ENCODE results near the gene IGFBP6. TPM values are rescaled to one million over a fixed set of nuclear protein-coding genes. Genes with fewer than 3 reads are reported as not detected.

The IGFBP6 gene
- total RNA-seq, 1 experiment from 2014 or later: 11.5 TPM

- H3K9me3 ChIP-seq (replicated peaks): no peaks in the 10 kb centered on the region
- H3K36me3 ChIP-seq: no peaks in the 10 kb centered on the region
- DNase-seq: no peak
- H3K4me3 ChIP-seq: no peak overlapping the region
- no peak overlapping the region for H3K27ac ChIP-seq
- H3K4me1 ChIP-seq: peaks cover 21% of the 10 kb centered on the region
- H3K27me3 ChIP-seq: no peaks in the 10 kb centered on the region
These were observed 33.5 kb upstream of the IGFBP6 start for GRCh38 chr12:53063708-53064612.

- Histone ChIP-seq H3K27ac (no peak overlapping the region), H3K36me3 (no peaks in the 10 kb centered on the region), H3K4me1 (peaks cover 21% of the 10 kb centered on the region), H3K27me3 (no peaks in the 10 kb centered on the region), H3K4me3 (no peak overlapping the region), H3K9me3 (replicated peaks) (no peaks in the 10 kb centered on the region)
- DNase-seq: no peak
These were observed 32.6 kb upstream of the IGFBP6 start for GRCh38 chr12:53064613-53065436.

DNA sequence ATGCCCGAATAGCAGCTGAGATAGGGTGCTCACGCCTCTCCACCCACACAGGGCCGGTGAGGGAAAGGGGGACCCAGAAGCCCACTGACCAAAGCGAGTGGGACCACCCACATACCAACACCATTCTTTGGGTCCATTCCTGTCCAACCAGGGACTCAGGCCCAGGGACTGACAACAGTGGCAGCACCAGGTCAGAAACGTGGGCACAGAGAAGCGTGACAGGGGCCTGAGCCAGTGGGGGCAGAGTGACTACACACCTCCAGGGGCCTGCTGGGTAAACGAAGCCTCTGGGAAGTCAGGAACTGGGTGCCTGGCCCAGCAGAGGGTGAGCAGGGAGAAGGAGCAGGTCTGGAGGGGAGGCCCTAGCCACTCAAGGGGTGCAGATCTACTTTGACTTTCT lies 32.0 kb upstream of the IGFBP6 start:
- DNase-seq: no peak
- Histone ChIP-seq H3K4me3 (no peak overlapping the region), H3K36me3 (no peaks in the 10 kb centered on the region), H3K27ac (no peak overlapping the region), H3K27me3 (no peaks in the 10 kb centered on the region), H3K4me1 (peaks cover 21% of the 10 kb centered on the region), H3K9me3 (replicated peaks) (no peaks in the 10 kb centered on the region)

DNA sequence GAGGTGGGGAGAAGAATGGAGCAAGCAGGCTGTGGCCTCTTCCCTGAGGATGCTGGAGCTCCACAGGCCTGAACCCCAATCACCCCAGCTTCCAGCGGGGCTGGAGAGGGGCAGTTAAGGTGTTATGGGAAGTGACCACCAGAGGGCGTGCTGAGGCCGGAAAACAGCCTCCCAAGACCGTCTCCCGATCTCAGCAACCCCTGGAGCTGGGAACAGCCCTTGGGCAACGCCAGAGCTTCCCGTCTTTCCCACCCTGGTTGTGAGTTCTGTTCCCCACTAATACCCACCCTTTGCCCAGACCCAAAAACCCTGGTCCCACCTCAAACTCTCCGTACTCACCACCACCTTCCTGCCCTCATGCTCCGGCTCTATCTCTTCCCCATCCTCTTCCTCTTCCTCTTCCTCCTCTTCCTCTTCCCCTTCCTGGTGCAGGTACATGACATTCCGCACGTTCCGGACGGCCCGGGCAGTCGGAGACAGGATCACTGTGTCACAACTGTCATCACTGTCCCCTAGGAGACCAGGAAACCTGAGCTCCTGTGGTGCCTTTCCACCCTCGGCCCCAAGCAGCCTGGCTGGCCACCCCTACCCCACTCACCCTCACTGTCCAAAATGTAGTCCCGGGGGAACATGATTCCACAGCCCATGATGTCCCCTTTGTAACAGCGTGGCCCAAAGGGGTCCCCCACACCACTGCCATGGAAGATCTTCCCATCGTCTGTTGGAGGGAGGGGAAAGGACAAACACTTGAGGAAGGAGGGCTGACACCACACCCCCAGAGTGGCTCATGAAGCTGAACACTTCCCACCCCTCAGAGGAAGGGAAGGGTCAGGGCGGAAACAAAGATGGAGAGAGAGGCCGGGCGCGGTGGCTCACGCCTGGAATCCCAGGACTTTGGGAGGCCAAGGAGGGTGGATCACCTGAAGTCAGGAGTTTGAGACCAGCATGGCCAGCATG lies 31.2 kb upstream of the IGFBP6 start:
- DNase-seq: peak; percentile 79 to 89
- no peaks in the 10 kb centered on the region for H3K27me3 ChIP-seq
- no peaks in the 10 kb centered on the region for H3K36me3 ChIP-seq
- no peak overlapping the region for H3K27ac ChIP-seq
- no peak overlapping the region for H3K4me3 ChIP-seq
- H3K9me3 ChIP-seq (replicated peaks): no peaks in the 10 kb centered on the region
- H3K4me1 ChIP-seq: peaks cover 27% of the 10 kb centered on the region

DNA sequence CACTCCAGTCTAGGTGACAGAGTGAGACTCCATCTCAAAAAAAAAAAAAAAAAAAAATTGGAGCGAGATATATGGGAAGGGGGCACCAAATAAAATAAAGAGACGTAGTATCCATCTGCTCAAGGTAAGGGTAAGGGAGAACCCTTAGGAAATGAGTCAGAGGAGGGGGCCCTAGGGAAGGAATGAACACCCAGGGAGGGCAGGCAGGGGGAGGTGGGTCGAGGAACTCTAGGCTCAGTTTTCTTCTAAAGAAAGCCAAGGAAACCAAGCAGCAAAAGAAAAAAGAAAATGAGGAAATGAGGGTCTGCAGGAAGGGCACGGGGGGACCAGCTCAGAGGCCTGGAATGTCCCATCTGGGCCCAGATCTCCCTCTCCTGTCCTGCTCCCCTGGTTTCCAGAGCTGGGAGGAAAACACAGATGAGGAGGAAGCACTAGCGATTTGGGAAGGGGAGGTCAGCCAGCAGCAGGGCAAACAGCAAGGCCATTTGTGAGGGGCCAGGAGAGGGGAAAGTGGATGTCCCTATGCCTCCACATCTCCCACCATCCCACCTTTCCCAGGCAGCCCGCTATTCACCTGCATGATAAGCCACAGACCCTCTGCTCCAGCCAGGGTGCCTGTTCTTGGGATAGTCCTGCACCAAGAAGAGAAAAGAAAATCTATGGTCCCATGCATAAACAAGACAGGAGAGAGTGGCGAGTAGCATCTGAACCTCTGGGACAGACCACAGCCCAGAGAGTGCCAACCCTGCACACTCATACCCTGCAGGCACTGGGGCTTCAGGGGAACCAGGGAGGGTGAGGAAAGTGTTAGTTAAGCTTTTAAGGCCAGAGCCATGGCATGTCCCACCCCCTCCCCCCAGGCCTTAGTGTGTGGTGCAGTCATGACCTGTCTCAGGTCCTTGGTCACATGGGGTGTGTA lies 30.1 kb upstream of the IGFBP6 start:
- no peaks in the 10 kb centered on the region for H3K27me3 ChIP-seq
- H3K36me3 ChIP-seq: no peaks in the 10 kb centered on the region
- DNase-seq: no peak
- no peak overlapping the region for H3K4me3 ChIP-seq
- H3K27ac ChIP-seq: no peak overlapping the region
- peaks cover 30% of the 10 kb centered on the region for H3K4me1 ChIP-seq
- no peaks in the 10 kb centered on the region for H3K9me3 ChIP-seq (replicated peaks)

GRCh38 chr12:53067993-53068770 lies 29.3 kb upstream of the IGFBP6 start:
- Histone ChIP-seq H3K4me1 (peaks cover 23% of the 10 kb centered on the region), H3K4me3 (no peak overlapping the region), H3K9me3 (replicated peaks) (no peaks in the 10 kb centered on the region), H3K27ac (no peak overlapping the region), H3K27me3 (no peaks in the 10 kb centered on the region), H3K36me3 (no peaks in the 10 kb centered on the region)
- no peak for DNase-seq

DNA sequence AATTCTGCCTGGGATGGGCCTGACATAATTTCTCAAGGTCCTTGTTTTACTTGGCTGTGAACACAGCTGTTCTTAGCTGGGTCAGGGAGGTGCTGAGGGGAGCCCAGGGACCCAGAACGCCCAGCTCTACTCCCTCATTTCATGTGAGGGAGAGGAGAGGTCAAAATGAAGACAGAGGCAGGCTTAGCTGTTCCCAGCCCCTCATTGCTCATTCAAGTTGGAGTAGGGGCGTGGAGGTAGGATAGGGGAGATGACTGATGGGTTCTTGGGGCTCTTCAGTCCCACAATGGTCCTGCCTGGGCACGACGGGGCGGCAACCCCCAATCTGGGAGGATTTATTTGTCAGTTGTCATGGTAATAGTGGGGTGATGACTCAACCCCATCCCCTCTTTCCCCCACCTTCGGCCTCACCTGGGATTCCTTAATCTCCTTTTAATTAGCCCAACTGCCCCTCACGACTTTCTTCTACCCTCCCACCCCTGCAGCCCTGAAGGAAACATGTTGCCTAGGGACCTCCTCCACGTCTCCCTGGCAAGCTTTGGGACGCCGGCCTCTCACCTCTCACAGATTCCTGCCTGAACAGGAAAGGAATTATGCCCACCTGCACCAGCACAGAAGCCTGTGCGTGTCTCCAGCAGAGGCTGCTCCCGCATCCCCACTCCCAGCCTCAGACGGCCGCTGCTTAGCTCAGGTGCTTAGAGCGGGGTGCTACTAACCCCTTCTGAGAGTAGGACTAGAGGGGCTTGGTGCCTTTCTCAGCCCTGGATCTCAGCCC lies 28.5 kb upstream of the IGFBP6 start:
- Histone ChIP-seq H3K27ac (no peak overlapping the region), H3K4me1 (peaks cover 23% of the 10 kb centered on the region), H3K27me3 (no peaks in the 10 kb centered on the region), H3K36me3 (no peaks in the 10 kb centered on the region), H3K9me3 (replicated peaks) (no peaks in the 10 kb centered on the region), H3K4me3 (no peak overlapping the region)
- DNase-seq: no peak

DNA sequence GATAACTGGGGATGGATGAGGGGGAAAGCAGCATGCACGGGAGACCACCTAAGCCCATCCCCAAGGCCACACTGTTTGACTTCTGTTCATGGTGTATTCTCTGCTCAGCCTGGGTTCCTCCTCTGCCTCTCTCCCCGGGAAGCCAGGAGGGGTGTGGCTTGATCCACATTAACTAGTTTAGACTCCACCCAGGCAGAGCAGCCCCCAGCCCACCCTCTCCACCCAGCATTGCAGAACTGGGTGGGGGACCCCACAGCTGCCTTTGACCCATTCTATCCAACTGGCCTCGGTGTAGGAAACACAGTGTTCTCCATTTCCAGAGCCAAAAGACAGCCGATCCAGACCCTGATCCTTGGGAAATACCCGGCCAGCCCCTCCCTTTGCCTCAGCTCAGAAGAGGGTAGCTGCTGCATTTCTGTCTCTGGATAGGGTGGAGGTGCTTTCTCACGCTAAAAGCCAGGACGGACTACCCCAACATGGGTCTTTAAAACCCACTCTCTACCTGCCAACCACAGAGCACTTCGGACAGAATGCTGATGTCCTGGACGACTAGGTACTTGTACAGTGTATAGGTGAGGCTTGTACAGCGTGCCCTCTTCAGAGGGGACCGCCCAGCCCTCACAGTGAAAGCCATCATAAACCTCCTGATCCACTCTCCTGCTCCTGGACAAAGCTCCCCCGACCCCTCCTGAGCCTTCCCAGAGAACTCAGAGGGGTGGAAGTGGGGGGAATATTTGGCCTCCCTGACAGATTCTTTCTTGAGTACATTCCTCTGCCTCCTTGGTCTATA lies 27.7 kb upstream of the IGFBP6 start:
- Histone ChIP-seq H3K36me3 (no peaks in the 10 kb centered on the region), H3K4me1 (peaks cover 23% of the 10 kb centered on the region), H3K4me3 (no peak overlapping the region), H3K27me3 (no peaks in the 10 kb centered on the region), H3K27ac (no peak overlapping the region), H3K9me3 (replicated peaks) (no peaks in the 10 kb centered on the region)
- no peak for DNase-seq

GRCh38 chr12:53070877-53071492 lies 26.5 kb upstream of the IGFBP6 start:
- peaks cover 23% of the 10 kb centered on the region for H3K4me1 ChIP-seq
- peaks cover under 1% of the 10 kb centered on the region; the same call in 1 of the 2 replicates for H3K36me3 ChIP-seq

GRCh38 chr12:53071591-53072551 lies 25.6 kb upstream of the IGFBP6 start:
- no peaks in the 10 kb centered on the region for H3K9me3 ChIP-seq (replicated peaks)
- no peaks in the 10 kb centered on the region for H3K27me3 ChIP-seq
- H3K36me3 ChIP-seq: peaks cover 2% of the 10 kb centered on the region; the same call in 1 of the 2 replicates
- DNase-seq: no peak
- H3K4me3 ChIP-seq: no peak overlapping the region
- H3K4me1 ChIP-seq: peaks cover 18% of the 10 kb centered on the region
- H3K27ac ChIP-seq: peak overlapping the region; percentile 13; the same call in 1 of the 2 replicates

More at GRCh38 chr12:53070877-53071492, 26.5 kb upstream of the IGFBP6 start:
- Histone ChIP-seq H3K4me3 (no peak overlapping the region), H3K27ac (peak overlapping the region; percentile 13; the same call in 1 of the 2 replicates), H3K27me3 (no peaks in the 10 kb centered on the region), H3K9me3 (replicated peaks) (no peaks in the 10 kb centered on the region)
- DNase-seq: peak; percentile 81 to 85

Measured in SJCRH30 (cell line).